Activated naive CD4-positive, alpha-beta T cell treated with anti-CD3 and anti-CD28 coated beads, Interleukin-2, amount 50 U/mL, for 24 hours (primary cell): ENCODE data around the gene MARF1.
"Not testable (repeated sequence)": the region's sequence is repeated elsewhere in the genome, so short reads cannot be mapped to it uniquely, and the experiment has no call there.

Experiments used
- H3K27ac Mint-ChIP-seq: one replicate; pipeline ENCODE4 v1.8.0; 2021; ENCODE audit warnings: mild to moderate bottlenecking, mixed read lengths
- H3K27me3 Mint-ChIP-seq: one replicate; pipeline ENCODE4 v1.8.0; 2021; ENCODE audit warnings: mixed read lengths
- H3K36me3 Mint-ChIP-seq: one replicate; pipeline ENCODE4 v1.8.0; 2021; ENCODE audit warnings: mixed read lengths
- H3K4me1 Mint-ChIP-seq: one replicate; pipeline ENCODE4 v1.8.0; 2021; ENCODE audit warnings: mixed read lengths
- H3K4me3 Mint-ChIP-seq: one replicate; pipeline ENCODE4 v1.8.0; 2021; ENCODE audit warnings: mild to moderate bottlenecking, mixed read lengths
- H3K9me3 Mint-ChIP-seq: one replicate; pipeline ENCODE4 v1.8.0; 2021; ENCODE audit warnings: mixed read lengths

MARF1 gene

GRCh38 chr16:15559176-15559575 lies 83.8 kb downstream of the MARF1 start:
- Mint-ChIP-seq H3K36me3 (no peaks in the 10 kb centered on the region), H3K27me3 (no peaks in the 10 kb centered on the region), H3K4me1 (no peaks in the 10 kb centered on the region), H3K9me3 (no peaks in the 10 kb centered on the region), H3K4me3 (no peak overlapping the region), H3K27ac (no peak overlapping the region)

GRCh38 chr16:15557258-15557657 lies 85.7 kb downstream of the MARF1 start:
- H3K4me1 Mint-ChIP-seq: no peaks in the 10 kb centered on the region
- no peak overlapping the region for H3K27ac Mint-ChIP-seq
- no peaks in the 10 kb centered on the region for H3K36me3 Mint-ChIP-seq
- no peak overlapping the region for H3K4me3 Mint-ChIP-seq
- no peaks in the 10 kb centered on the region for H3K27me3 Mint-ChIP-seq
- no peaks in the 10 kb centered on the region for H3K9me3 Mint-ChIP-seq

DNA sequence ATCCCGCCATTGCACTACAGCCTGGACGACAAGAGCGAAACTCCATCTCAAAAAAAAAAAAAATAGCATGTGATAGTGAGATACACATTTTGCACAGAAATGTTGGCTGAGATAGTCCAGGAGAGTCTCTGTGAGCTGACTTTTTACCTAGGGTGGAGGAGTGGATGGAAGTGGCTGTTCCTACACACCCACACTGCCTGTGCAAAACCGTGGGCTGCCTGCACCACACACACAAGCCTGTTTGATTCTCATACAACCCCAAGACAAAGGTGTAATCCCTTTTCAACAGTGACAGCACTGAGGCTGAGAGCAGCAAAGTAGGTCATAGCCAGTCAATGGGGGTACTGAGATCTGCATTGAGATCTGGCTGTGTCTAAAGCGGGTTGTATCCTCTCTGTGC lies 86.8 kb downstream of the MARF1 start:
- Mint-ChIP-seq H3K36me3 (no peaks in the 10 kb centered on the region), H3K4me1 (no peaks in the 10 kb centered on the region), H3K27ac (no peak overlapping the region), H3K9me3 (no peaks in the 10 kb centered on the region), H3K4me3 (no peak overlapping the region), H3K27me3 (no peaks in the 10 kb centered on the region)

- Mint-ChIP-seq H3K27me3 (no peaks in the 10 kb centered on the region), H3K27ac (peak overlapping the region; percentile 6), H3K4me3 (no peak overlapping the region), H3K36me3 (peaks cover 2% of the 10 kb centered on the region), H3K4me1 (no peaks in the 10 kb centered on the region), H3K9me3 (no peaks in the 10 kb centered on the region)
Measured at GRCh38 chr16:15553313-15554088, 89.5 kb downstream of the MARF1 start.

- Mint-ChIP-seq H3K9me3 (no peaks in the 10 kb centered on the region), H3K27ac (peak overlapping the region; percentile 35), H3K36me3 (peaks cover 2% of the 10 kb centered on the region)
Measured at GRCh38 chr16:15552507-15552906, 90.4 kb downstream of the MARF1 start.

DNA sequence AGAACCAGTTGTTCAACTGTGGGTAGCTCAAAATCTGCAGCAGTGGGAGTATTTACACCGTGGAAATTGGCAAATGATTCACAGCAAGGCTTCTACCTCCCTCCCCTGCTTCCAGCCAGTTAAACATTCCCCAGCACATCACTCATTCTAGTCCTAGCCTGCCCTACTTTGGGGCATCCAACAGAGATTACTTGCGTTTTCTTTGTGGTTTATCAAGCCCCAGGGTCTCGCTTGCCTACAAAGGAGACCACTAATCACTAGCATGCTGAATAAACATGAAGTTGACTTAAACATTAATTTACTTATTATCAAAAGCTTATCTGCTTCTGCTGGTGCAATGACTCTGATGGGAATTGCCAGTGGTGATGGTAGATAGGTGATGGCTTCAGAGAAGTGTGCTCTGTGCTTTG lies 94.5 kb downstream of the MARF1 start:
- H3K36me3 Mint-ChIP-seq: peaks cover 2% of the 10 kb centered on the region
- no peaks in the 10 kb centered on the region for H3K27me3 Mint-ChIP-seq
- no peak overlapping the region for H3K27ac Mint-ChIP-seq
- no peak overlapping the region for H3K4me3 Mint-ChIP-seq
- H3K9me3 Mint-ChIP-seq: no peaks in the 10 kb centered on the region
- H3K4me1 Mint-ChIP-seq: no peaks in the 10 kb centered on the region

More at GRCh38 chr16:15552507-15552906, 90.4 kb downstream of the MARF1 start:
- Mint-ChIP-seq H3K4me3 (no peak overlapping the region), H3K27me3 (no peaks in the 10 kb centered on the region), H3K4me1 (no peaks in the 10 kb centered on the region)

DNA sequence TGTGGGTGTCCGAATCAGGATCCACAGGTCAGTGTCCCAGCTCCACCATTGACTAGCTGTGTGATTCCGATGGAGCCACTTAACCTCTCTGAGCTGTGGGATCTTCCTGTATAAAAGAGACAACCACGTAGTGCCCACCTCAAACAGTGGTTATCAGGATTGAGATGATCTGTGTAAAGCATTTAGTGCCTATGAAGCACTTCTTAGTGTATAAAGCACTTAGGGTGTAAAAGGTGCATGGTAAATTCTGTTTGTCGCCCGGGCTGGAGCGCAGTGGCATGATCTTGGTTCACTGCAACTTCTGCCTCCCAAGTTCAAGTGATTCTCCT lies 95.2 kb downstream of the MARF1 start:
- no peaks in the 10 kb centered on the region for H3K9me3 Mint-ChIP-seq
- no peak overlapping the region for H3K27ac Mint-ChIP-seq
- no peaks in the 10 kb centered on the region for H3K27me3 Mint-ChIP-seq
- H3K36me3 Mint-ChIP-seq: peaks cover 3% of the 10 kb centered on the region
- H3K4me3 Mint-ChIP-seq: no peak overlapping the region
- no peaks in the 10 kb centered on the region for H3K4me1 Mint-ChIP-seq

DNA sequence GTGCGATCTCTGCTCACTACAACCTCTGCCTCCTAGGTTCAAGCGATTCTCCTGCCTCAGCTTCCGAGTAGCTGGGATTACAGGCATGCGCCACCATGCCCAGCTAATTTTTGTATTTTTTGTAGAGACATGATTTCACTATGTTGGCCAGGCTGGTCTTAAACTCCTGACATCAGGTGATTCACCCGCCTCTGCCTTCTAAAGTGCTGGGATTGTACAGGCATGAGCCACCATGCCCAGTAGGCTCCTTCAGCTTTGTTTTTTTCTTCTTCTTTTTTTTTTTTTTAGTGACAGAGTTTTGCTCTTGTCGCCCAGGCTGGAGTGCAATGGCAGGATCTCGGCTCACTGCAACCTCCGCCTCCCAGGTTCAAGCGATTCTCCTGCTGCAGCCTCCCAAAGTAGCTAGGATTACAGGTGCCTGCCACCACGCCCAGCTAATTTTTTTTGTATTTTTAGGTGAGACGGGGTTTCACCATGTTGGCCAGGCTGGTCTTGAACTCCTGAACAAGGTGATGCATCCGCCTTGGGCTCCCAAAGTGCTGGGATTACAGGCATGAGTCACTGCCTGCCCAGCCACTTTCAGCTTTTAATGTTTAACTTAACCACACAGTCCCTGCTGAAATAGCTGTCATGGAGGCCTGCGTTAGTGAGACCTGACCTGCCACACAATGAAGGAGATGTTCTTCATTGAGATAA lies 95.7 kb downstream of the MARF1 start:
- not testable (repeated sequence) for H3K9me3 Mint-ChIP-seq, H3K36me3 Mint-ChIP-seq, H3K27ac Mint-ChIP-seq, H3K27me3 Mint-ChIP-seq, H3K4me1 Mint-ChIP-seq, H3K4me3 Mint-ChIP-seq

- H3K9me3 Mint-ChIP-seq: no peaks in the 10 kb centered on the region
- H3K27me3 Mint-ChIP-seq: no peaks in the 10 kb centered on the region
- H3K4me3 Mint-ChIP-seq: no peak overlapping the region
Measured at GRCh38 chr16:15545544-15545943, 97.4 kb downstream of the MARF1 start.

DNA sequence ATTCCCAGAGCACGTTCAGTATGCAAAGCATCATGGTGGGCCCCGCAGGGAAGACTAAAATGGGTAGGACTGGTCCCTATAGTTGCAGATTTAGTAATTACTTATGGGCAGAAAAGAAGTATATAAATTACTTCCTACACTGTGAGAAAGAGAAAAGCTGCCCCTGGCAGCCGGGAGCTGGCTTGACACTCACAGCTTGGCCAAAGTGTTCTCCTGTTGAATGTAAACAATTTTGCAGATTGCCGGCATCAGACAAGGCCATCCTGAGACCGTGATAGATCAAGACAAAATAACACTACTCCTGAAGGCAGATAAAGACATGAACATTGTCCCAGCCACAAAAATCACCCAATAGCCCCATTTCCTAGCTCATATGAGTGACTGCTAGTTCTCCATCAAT lies 98.5 kb downstream of the MARF1 start:
- no peaks in the 10 kb centered on the region for H3K9me3 Mint-ChIP-seq
- H3K4me1 Mint-ChIP-seq: no peaks in the 10 kb centered on the region
- H3K27me3 Mint-ChIP-seq: no peaks in the 10 kb centered on the region
- peaks cover 1% of the 10 kb centered on the region for H3K36me3 Mint-ChIP-seq
- H3K27ac Mint-ChIP-seq: no peak overlapping the region
- no peak overlapping the region for H3K4me3 Mint-ChIP-seq

More at GRCh38 chr16:15545544-15545943, 97.4 kb downstream of the MARF1 start:
- no peak overlapping the region for H3K27ac Mint-ChIP-seq
- H3K36me3 Mint-ChIP-seq: peaks cover 1% of the 10 kb centered on the region
- H3K4me1 Mint-ChIP-seq: no peaks in the 10 kb centered on the region
